Endometrial microvascular endothelial cells (primary cell): Measurements from ENCODE around the gene LAMP2. TPM values are rescaled to one million over a fixed set of nuclear protein-coding genes. Genes with fewer than 3 reads are reported as not detected.
"Not testable (repeated sequence)": the region's sequence is repeated elsewhere in the genome, so short reads cannot be mapped to it uniquely, and the experiment has no call there.

Source experiments
- in situ Hi-C: cut with HindIII; loops from 2 replicates; pipeline ENCODE4 v1.10.0; 2017; ENCODE audit warnings: low sequenced_read_pairs, low pct_unique_long_range_greater_than_20kb; ENCODE audit errors: inconsistent ontology term
- total RNA-seq: library from RNA; depleted of rRNA; stranded (reverse); fragments of >200 nt; gene quantifications from one replicate; pipeline ENCODE4 v1.2.3, GENCODE V29; 2015; ENCODE audit errors: inconsistent ontology term

The LAMP2 gene
- 170 TPM for total RNA-seq

DNA sequence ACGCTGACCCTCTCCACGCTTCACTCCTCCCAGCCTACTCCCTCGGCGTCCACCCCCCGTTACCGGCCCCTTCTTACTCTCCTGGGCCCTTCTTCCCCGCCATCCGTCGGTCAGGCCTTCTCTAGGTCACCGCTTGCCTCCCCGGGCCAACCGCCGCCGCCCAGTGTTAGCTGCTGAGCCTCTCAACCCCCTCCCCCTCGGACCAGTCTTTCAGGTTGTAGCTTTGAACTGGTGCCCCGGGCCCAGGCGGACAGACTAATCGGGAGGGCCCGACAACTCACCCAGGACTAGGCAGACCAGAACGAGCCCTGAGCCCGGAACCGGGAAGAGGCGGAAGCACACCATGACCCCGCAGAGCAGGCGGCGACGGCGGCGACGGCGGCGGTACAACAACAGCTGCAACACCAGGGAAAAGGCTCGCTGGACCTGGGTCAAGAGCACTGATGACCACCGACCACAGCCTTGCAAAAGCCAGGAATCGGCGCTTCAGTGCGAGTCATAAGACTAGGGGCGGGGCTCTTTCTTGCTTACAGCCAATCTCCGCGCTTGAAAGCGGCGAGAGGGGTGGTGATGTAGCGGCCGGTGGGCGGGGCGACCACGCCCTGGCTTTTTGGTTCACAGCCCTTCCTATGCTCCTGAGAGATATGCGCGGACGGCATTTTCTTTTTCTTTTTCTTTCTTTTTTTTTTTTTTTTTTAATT is at the start of gene LAMP2:
Gene LAMP2, minus strand, starts transcription at position 472 of the 701 bp plus-strand sequence. Its CDS starts 127 bp downstream, at position 345.
- in situ Hi-C loops: no loop called here

DNA sequence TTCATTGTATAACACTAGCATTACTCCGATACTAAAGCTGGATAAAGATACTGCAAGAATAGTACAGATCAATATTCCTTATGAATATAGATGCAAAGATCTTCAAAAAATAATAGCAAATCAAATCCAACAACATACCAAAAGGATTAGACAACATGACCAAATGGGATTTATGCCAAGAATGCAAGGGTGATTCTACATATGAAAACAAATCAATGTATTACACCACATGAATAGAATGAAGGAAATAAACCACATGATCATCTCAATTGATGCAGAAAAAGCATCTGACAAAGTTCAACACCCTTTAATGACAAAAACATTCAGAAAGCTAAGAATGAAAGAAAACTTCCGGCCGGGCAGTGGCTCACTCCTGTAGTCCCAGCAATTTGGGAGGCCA is 48.8 kb upstream of the LAMP2 start:
- in situ Hi-C loops: no loop called here

DNA sequence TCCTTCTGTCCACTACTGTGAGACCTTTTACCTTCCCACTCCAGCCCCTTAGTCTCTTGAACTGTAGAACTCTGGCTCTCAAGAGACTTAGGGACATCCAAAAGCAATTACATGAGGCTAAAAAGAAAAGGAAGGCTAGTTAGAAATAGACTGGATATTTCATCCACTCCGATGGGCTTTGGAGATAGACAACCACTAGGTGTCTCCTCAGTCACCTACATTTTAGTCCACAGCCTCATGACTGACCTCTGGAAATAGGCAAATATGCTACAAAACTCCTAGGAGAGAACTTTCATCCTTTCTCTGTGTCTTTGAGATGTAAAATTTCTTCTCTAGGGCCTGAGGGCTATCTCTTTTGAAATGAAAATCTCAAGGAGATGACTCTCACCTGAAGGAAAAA is 45.1 kb upstream of the LAMP2 start:
- in situ Hi-C loops: no loop called here

DNA sequence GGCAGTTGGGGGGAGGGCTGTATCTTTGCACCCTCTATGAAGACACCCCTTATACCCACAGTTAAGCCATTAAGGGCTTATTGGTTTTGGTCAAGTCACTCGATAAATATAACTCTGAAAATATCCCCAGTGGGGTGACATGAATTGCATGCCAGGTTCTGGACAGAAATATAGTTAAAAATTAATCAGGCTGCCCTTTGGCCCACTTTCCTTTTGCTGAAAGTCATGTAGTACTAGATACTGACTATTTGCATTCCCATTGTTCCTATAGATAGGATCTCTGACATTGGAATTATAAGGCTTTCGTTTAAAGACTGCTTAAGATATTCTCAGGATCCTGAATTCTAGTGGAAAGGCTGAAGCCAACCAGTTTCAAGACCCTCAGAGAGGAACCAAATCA is 43.5 kb upstream of the LAMP2 start:
- in situ Hi-C loops: no loop called here

DNA sequence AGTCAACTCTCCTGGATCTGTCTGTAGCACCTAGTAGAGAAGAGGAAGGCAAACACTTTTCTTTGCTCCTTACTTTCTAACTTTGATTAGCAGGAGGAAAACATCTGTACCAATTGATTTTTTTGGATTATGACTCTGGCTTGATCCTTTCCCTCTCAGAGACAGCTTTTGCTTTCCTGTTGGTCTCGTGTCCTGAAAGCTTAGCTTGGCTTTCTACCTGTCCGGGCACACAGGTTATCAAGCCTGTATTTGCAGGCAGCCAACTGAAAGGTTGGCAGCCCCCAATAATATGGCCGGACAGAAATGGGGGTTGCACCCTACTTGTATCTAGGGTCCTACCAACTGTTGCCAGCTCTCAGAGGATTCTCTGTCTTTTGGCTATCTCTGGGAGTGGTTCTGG is 43.1 kb upstream of the LAMP2 start:
- in situ Hi-C loops: no loop called here

DNA sequence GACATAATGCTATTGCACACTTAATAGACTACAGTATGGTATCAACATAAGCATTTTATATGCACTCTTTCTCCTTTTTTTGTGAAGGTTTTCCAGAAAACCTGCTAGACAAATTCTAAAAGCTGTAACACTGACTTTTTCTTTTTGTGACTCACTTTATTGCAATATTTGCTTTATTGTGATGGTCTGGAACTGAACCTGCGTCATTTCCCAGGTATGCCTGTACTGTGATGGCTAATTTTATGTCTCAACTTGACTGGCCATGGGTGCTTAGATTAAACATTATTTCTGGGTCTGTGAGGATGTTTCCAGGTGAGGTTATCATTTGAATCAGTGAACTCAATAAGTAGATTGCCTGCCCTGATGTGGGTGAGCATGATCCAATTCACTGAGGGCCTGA is 35.5 kb upstream of the LAMP2 start:
- in situ Hi-C loops: no loop called here

DNA sequence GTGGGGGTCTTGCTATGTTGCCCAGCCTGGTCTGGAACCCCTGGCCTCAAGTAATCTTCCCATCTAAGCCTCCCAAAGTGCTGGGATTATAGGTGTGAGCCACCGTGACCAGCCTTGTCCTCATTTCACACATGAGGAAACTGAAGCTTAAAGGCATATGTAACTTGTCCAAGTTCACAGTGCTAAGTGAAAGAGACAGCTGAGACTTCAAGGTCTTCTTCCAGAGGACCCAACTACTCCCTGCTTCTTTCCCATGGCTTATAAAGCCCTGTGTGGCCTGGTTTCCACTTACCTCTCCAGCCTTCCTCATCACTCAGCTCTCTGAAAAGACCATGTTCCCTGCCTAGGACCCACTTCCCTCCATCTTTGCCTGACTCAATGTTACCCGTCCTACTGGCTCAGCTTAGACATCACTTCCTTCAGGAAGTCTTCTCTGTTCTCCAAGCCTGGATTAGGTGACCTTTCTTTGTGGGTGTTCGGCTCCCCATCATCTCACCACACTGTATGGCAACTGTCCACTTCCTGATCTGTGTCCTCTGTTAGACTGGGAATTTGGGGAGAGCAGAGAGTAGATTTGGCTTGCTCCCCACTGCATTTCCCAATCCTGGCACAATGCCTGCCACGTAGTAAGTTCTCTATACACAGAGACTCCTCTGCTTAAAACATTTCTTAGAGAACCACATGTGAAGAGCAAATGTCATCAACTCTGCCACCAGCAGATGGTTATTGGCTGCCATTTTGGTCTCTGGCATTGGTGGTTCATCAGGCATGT is 30.4 kb upstream of the LAMP2 start:
- in situ Hi-C loops: no loop called here

DNA sequence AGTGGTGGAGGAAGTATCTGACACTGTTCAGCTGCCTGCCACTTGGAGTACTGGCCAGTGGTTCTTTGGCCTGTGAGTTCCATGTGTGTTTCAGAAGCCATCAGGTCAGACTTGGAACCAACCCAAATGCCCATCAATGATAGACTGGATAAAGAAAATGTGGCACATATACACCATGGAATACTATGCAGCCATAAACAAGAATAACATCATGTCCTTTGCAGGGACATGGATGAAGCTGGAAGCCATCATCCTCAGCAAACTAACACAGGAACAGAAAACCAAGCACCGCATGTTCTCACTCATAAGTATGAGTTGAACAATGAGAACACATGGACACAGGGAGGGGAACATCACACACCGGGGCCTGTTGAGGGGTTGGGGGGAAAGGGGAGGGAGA is 21.0 kb upstream of the LAMP2 start:
- in situ Hi-C loops: not testable (repeated sequence)

DNA sequence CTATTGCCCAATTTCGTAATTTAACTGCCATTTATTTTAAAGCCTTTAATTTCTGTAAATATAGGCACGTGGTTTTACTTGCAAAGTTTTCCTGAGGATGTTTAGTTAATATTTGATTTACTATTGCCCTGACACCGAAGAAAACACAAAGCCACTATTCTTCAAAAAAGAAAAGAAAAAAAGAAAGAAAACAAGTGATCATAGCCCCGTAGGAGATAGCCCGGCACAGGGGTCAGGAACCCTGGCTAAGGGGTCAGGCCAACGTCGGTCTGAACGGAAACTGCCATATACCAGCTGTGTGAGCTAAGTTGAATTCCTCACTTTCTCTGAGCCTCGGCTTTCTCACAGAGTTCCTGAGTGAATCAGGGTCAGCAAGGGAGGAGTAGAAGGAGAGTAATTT is 17.7 kb upstream of the LAMP2 start:
- in situ Hi-C loops: no loop called here

DNA sequence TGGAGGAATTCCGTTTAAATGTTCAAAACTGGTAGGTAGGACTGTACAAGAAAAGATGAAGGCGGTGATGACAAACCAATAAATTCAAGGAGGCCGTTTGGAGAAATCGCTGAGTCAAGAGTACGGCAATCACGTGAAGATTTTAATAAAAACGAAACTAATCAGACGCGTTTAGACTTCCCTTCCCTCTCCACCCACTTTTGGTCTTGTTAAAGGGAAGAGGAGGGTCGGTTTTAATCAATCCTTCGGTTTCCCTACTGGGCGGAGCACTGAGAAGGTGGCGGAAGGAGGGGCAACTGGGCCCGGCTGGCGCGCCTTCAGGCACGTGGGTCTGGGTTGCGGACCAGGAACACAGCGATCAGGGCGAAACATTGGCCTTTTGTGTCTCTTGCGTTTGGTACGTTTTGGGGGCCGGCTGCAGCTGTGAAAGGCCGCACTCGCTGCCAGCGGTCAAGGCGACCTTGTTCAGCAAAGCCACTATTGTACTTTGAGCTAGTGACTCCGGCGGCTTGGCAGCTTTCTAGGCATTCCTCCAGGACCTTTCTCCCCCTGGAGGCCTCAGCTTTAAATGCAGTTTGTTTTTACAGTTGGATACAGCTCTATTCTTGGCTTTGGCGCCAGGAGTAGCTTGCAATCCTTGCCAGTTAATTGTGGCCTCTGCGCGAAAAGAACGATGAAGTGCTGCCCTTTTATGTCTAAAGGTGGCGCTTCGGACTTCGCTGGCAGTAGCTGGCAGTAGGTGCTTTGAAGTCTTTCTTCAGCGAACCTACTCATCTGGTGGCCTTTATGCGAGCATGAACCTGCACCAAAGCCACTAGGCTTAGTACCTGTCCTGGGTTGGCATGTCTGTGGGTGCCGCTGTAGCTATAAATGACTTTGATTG is 16.8 kb upstream of the LAMP2 start:
- in situ Hi-C loops: no loop called here

DNA sequence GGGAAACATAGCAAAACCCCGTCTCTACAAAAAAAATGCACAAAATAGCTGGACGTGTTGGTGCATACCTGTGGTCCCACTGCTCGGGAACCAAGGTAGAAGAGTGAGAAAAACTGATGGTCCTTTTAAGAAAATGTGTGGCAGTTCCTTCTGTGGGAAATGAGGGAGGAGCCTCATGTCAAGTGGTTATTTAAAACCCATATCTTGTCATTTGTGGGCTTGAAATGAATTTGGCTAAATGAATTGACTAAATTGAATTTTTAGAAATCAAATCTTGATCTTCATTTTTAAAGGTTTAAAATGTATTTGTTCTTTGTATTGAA is 16.2 kb upstream of the LAMP2 start:
- in situ Hi-C loops: no loop called here

DNA sequence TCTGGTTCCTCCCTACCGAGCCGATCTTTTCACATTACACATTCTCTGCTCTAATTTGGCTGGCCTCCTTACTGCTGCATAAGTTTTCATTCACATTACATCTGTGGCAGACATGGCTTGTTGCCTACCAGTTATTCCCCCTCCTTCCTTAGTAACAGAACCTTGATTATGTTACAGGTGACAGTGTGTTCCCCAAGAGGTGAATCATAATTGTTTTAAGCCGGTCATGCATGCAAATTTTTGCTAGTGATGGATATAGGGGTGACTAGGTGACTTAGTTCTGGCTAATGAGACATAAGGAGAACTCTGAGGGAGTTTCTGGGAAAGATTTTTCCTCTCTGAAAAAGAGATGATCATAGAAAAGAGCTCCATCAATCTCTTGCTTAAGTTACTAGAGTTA is 8.4 kb upstream of the LAMP2 start:
- in situ Hi-C loops: no loop called here

DNA sequence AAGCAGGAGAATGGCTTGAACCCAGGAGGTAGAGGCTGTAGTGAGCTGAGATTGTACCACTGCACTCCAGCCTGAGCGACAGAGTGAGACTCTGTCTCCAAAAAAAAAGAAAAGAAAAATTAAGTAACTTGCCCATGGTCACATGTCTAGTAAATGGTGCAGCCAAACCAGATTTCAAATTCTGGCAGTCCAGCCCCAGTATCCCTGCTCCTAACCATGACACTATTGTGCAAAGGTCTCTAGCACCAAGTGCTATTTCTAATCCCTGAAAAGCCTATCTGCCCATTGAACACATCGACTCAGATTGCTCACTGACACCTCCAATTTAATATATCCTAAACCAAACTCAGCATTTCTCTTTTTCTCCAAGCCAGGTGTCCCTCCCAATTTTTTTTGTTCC is 7.6 kb upstream of the LAMP2 start:
- in situ Hi-C loops: no loop called here

DNA sequence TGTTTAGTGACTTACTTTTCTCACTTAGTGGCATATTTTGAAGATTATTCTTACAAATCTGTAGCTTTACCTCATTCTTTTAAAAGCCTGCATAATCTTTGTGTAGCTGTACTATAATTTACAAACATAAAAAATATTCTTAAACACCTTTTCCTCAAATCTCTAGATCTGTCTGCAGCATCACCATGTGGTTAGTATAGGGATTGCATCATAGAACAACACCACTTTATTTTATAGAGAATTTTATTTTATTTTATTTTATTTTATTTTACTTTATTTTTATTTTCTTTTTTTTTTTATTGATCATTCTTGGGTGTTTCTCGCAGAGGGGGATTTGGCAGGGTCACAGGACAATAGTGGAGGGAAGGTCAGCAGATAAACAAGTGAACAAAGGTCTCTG is 6.4 kb upstream of the LAMP2 start:
- in situ Hi-C loops: not testable (repeated sequence)

DNA sequence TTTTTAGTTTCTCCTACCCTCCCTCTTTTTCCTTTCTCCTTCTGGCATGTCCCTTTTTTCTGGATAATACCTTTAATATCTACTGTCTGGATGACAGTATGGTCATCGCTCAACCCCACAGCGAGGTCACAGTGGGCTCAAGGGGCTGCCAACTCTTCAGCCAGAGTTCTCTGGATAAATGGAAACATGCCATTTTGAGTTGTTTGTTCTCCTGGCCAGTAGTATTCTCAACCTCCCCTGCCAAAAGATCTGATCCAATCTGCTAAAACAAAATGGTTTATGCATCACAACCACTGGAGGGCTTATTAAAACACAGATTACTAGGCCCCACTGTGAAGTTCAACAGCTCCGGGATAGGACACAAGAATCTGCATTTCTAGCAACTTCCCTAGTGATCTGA is 5.0 kb upstream of the LAMP2 start:
- in situ Hi-C loops: no loop called here

DNA sequence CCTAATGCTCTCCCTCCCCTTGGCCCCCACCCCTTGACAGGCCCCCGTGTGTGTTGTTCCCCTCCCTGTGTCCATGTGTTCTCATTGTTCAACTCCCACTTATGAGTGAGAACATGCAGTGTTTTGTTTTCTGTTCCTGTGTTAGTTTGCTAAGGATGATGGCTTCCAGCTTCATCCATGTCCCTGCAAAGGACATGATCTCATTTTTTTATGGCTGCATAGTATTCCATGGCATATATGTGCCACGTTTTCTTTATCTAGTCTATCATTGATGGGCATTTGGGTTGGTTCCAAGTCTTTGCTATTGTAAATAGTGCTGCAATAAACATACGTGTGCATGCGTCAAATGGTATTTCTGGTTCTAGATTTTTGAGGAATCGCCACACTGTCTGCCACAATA is 561 bp upstream of the LAMP2 start:
- in situ Hi-C loops: not testable (repeated sequence)

DNA sequence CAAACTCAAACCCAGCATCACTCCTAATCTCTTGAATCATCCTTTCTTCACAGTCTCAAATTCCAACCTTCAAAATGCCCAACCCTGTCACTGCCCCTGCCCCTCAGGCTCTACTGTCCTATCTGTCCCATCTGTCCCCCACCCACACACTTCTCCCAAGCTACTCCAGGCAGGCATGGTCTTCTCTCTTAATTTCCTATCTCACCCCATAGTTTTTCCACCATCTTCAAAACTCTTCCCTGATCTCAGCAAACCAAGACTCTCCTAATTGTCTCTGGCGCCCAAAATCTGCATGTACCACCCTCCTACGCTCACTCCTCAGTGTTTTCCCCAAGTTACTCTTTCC is 644 bp downstream of the LAMP2 start:
- in situ Hi-C loops: no loop called here

DNA sequence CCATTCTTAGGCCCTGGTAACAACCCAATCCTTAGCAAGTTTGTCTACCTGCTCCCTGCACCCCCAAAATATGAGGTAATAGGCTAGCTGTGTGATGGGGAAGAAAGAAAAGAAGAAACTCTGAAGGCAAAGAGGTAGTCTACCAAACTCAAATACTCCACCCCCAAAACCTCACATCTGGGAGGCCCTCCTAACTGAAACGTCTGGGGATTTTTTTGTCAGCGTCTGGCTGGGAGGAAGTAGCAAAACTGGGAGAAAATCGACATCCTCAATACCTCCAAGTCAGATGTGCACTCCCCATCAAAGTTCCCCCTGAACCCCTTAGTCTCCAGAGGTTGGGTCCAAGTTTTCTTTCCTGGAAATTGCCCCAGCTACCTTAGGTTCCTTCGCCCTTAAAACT is 1.0 kb downstream of the LAMP2 start:
- in situ Hi-C loops: no loop called here

DNA sequence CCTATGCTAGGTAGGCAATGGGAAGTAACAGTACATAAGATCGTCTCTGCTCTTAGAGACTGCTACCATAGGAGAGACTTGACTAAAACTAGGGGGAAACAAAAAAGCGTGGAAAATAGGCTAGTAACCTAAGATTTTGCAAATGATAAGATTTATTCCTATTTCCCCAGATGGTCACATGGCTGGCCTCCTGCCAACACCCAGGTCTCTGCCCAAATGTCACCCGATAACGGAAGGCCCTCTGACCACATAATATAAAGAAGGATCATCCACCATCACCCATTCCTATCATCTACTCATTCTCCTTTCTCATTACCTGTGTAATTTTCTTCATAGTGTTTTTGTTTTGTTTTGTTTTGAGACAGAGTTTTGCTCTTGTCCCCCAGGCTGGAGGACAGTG is 4.7 kb downstream of the LAMP2 start:
- in situ Hi-C loops: no loop called here

DNA sequence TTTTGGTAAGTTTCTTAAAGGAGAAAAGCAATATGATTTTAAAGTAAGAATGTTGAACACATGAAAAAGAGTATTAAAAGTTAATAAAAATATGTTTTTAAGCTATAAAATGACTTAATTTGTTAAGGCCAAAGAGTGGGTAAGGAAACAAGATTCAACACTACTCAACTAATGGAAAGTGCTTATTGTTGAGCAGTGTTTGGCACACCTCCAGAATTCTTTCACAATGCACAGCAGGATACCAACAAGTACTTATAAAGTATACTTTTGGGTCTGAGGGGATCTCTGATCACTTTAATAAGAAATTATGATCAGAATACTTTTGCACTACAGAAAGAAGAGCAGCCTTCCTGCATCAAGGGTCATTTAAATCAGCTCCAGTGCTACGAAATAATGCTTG is 5.9 kb downstream of the LAMP2 start:
- in situ Hi-C loops: no loop called here
